GM12865 (cell line): Measurements from ENCODE around the gene SPRY4.
A peak's percentile ranks its signal among the peaks of the same experiment; 100 is the strongest.
"Not testable (repeated sequence)": the region's sequence is repeated elsewhere in the genome, so short reads cannot be mapped to it uniquely, and the experiment has no call there.

ENCODE experiments used
- DNase-seq: peaks from one replicate; pipeline ENCODE4 v3.0.0; 2010; ENCODE audit warnings: low read depth
- H3K4me3 ChIP-seq: 2 replicates; pipeline ENCODE4 v1.5.1; 2011; ENCODE audit warnings: mild to moderate bottlenecking, low read depth, low read length, control low read depth
- CTCF ChIP-seq: IDR thresholded peaks from 2 replicates; pipeline ENCODE4 v1.5.1; 2011; ENCODE audit warnings: low read length, control low read depth, low read depth, inconsistent platforms; ENCODE audit not compliant: insufficient read depth; ENCODE audit errors: missing control alignments

SPRY4 gene

GRCh38 chr5:142334538-142334937 is 9.7 kb upstream of the SPRY4 start:
- no peak for TF ChIP-seq CTCF
- H3K4me3 ChIP-seq: no peak overlapping the region
- DNase-seq: no peak

- DNase-seq, H3K4me3 ChIP-seq: not testable (repeated sequence)
Measured at GRCh38 chr5:142333749-142334148, 8.9 kb upstream of the SPRY4 start.

- TF ChIP-seq CTCF: no peak
- no peak overlapping the region for H3K4me3 ChIP-seq
- DNase-seq: no peak
Measured at GRCh38 chr5:142330444-142330843, 5.6 kb upstream of the SPRY4 start.

- no peak for TF ChIP-seq CTCF
- DNase-seq: no peak
- no peak overlapping the region for H3K4me3 ChIP-seq
Measured at GRCh38 chr5:142330026-142330425, 5.2 kb upstream of the SPRY4 start.

GRCh38 chr5:142327111-142327842 is 2.5 kb upstream of the SPRY4 start:
- no peak for DNase-seq
- H3K4me3 ChIP-seq: no peak overlapping the region
- TF ChIP-seq CTCF: no peak

- H3K4me3 ChIP-seq: no peak overlapping the region
- DNase-seq: no peak
- TF ChIP-seq CTCF: no peak
Measured at GRCh38 chr5:142326480-142326938, 1.7 kb upstream of the SPRY4 start.

- DNase-seq: no peak
- TF ChIP-seq CTCF: no peak
- H3K4me3 ChIP-seq: peak overlapping the region; percentile 63
Measured at GRCh38 chr5:142325725-142326479, 1.1 kb upstream of the SPRY4 start.
